GM12873 (cell line): ENCODE measurements around the gene TTLL11.

ENCODE experiments used
- TF ChIP-seq, protein P1 (sequence below): IDR thresholded peaks from 2 replicates; pipeline ENCODE4 v1.5.1; 2012; ENCODE audit warnings: low read depth, mild to moderate bottlenecking, moderate library complexity, low read length, control low read depth; ENCODE audit not compliant: insufficient read depth; ENCODE audit errors: missing control alignments

Gene TTLL11

DNA sequence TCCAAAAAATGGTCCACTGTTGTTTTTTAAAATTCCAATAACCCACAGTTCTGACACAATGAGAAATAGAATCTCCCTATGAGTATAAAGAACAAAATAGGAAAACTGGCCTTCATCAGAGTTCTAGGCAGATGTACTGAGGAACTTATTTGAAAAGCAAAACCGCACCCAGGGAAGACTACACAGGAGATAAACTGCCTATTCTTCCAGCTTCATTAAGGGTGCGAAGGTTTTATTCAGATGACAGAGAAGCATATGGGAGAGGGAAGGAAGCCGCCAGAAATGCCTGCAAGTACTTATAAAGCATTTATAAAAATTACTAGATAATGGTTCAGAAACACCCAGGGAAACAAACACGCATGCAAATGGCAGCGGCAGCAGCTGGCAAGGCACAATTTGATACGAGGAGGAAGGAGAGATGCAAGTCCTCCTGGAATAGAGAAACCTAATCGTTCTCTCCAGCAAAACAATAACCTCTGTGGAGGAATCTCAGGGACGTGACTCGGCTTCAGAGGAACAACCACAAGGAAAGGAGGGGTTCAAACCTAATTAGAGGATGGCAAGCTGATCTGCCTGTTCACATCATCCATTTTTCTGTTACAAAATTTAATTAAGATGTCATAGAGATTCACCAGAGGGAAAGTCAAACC is 9.0 kb downstream of the TTLL11 start:
- TF ChIP-seq, protein P1, sequence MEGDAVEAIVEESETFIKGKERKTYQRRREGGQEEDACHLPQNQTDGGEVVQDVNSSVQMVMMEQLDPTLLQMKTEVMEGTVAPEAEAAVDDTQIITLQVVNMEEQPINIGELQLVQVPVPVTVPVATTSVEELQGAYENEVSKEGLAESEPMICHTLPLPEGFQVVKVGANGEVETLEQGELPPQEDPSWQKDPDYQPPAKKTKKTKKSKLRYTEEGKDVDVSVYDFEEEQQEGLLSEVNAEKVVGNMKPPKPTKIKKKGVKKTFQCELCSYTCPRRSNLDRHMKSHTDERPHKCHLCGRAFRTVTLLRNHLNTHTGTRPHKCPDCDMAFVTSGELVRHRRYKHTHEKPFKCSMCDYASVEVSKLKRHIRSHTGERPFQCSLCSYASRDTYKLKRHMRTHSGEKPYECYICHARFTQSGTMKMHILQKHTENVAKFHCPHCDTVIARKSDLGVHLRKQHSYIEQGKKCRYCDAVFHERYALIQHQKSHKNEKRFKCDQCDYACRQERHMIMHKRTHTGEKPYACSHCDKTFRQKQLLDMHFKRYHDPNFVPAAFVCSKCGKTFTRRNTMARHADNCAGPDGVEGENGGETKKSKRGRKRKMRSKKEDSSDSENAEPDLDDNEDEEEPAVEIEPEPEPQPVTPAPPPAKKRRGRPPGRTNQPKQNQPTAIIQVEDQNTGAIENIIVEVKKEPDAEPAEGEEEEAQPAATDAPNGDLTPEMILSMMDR = no peak

DNA sequence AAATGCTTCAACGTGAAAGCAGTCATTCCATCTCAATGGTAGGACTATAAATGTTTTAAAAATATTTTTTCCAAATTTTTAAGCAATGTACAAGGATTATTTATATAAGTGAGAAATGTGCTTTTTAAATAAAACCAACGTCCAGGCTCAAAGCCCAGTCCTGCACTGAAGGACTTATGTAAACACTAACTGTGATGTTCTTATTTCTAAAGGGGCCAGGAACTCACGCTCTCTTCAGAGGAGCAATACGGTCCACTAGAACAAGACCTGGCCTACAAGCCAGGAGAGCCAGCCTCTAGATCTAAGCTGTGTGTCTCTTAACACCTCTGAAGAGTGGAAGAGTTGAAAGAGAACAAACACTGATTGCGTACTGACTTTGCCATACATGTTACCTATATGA is 12.1 kb downstream of the TTLL11 start:
- TF ChIP-seq, protein P1 = no peak

DNA sequence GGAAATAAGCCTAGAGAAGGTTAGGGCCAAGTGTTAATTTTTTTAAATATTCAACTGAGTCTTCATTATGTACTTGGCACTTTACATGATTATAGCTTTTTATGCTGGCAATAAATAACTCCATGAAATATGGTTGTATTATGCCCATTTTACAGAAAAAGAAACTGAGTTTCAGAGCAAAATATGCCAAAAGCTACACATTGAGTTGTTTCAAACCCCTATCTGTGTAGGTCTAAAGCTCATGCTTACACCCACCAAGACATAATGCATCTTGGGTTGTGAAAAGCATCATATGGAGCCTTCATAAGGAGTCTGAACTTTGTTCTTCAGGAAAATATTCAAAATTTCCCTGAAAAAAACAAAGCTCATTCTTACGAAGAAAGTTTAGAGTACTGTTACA is 14.6 kb downstream of the TTLL11 start:
- TF ChIP-seq, protein P1 = no peak

DNA sequence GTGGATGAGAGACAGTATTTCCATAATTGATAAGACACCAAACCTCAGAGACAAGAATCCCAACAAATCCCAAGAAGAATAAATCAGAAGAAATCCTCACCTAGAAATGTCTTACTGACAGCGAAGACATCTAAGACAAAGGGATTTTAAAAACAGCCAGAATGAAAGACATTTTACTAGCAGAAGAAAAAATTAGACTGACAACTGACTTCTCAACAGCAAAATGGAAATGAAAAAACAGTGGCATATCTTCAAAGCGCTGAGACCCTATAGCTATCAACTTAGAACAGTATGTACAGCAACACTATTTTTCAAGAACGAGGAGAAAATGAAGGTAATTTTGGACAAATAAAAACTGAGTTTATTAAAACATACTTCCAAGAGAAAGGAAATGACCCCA is 16.3 kb downstream of the TTLL11 start:
- TF ChIP-seq, protein P1 = no peak

DNA sequence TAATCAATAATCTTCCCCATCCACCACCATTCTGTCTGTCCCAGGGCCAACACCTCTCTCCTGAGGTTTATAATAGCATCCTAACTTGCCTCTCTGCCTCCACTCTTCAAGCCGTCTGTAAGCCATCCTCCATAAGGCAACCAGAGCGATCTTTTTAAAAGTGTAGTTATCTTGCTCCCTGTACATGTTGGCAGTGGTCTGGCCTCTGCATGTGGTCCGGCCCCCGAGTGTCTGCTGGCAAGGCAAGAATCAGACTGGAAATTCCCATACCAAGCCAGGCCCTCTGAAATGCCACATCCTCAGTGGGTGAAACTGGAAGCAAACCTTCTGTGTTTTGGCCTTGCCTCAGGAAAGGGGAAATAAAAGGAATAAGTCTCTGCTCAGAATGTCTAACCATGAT is 17.0 kb downstream of the TTLL11 start:
- TF ChIP-seq, protein P1 = no peak

DNA sequence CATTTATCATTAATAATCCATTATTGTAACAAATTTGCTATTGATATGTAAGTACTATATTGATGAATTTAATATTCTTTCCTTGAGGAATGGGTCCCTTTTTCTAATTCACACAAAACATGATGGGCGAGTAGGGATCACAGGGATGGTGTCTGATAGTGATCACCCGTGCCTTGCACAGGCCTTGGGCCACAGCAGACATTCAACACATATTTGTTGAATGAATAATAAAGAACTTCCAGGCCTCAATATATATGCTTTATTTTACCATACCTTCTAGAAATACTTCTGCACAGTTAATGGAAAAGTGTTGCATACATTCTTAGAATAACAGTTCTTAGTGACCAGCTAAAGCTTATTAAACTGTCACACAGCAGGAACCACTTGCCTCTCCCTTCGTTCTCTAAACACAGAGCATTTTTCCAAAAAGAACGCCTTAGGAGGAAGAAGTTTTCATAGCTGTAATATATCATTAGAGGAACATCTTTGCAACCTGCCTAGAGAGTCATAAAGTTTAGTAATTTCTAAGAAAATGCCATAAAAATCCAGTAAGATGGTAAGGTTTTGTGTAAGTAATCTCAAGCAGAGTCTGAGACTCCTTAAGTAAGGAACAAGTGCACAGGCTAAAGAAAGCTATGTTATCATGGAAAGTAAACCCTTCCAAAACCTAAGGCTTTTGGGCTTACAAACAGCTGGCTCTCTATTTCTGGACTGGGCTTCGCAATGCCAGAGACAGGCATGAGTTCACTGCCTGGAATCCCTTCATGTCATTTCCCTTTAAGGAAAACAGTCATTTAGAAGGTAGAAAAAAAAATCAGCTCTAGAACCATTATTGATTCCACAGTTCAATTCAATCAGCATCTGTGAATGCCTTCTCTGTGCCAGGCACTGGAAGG is 17.7 kb downstream of the TTLL11 start:
- TF ChIP-seq, protein P1 = no peak

DNA sequence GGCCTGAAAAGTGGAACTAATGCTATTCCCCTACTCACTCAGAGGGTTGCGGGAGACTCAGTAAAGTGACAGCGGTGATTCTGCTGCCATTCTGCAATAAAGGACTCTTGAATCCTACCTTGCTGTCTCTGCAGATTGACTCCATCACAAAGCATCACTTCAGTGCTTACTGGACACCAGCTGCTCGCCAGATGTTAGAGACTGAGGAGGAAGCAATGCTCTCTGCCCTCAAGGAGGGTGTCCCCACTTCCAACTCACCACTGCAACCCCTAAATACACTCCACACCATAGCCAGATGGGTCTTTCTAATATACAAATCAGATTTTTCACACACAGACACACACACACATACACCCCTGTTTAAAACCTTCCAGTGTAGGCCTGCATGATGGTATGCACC is 21.4 kb downstream of the TTLL11 start:
- TF ChIP-seq, protein P1 = no peak
